Ascending aorta (tissue), 2 donors: ENCODE measurements around the gene AK2. TPM values are rescaled to one million over a fixed set of nuclear protein-coding genes. Genes with fewer than 3 reads are reported as not detected.

Source experiments
- DNase-seq, 2 donors: peaks; one replicate each; pipeline ENCODE4 v3.0.0-alpha.2; 2019; ENCODE audit warnings: low spot score in 2 of 2
- H3K27ac ChIP-seq, 2 donors: fragments of 200-600 bp; sonication (generic); one replicate each; pipeline ENCODE4 v1.5.1; 2016 to 2017; ENCODE audit warnings: mild to moderate bottlenecking in 1 of 2
- H3K27me3 ChIP-seq: fragments of 200-600 bp; sonication (generic); one replicate; pipeline ENCODE4 v1.5.1; 2017
- H3K36me3 ChIP-seq, 2 donors: fragments of 200-600 bp; sonication (generic); one replicate each; pipeline ENCODE4 v1.5.1; 2016
- H3K4me1 ChIP-seq, 2 donors: fragments of 200-600 bp; sonication (generic); one replicate each; pipeline ENCODE4 v1.5.1; 2016 to 2017; ENCODE audit warnings: mild to moderate bottlenecking in 1 of 2
- H3K4me3 ChIP-seq, 2 donors: fragments of 200-600 bp; sonication (generic); one replicate each; pipeline ENCODE4 v1.5.1; 2016 to 2017; ENCODE audit warnings: mild to moderate bottlenecking in 1 of 2
- H3K9me3 ChIP-seq, 2 donors: fragments of 200-600 bp; sonication (generic); one replicate each; pipeline ENCODE4 v1.5.1; 2016
- intact Hi-C: fragments of 100-400 bp; cut with DNase I; formaldehyde crosslinking; loops from one replicate; pipeline ENCODE4 v1.15.1; 2023
- total RNA-seq: library from RNA; depleted of rRNA; stranded (reverse); fragments of >200 nt; gene quantifications from one replicate; pipeline ENCODE4 v1.1.0, GENCODE V29; 2016
- TF ChIP-seq, protein P1 (sequence below), 3 experiments: fragments of 200-600 bp in 2 of 3; fragments of 450-650 bp in 1 of 3; sonication (generic) in 2 of 3; IDR thresholded peaks; one replicate each; pipeline ENCODE4 v1.5.1; 2016 to 2019; ENCODE audit warnings: antibody characterized with exemption in 3 of 3, mild to moderate bottlenecking in 1 of 3, moderate library complexity in 1 of 3

The AK2 gene
- total RNA-seq, 1 donor from 2014 or later: 68.4 TPM

DNA sequence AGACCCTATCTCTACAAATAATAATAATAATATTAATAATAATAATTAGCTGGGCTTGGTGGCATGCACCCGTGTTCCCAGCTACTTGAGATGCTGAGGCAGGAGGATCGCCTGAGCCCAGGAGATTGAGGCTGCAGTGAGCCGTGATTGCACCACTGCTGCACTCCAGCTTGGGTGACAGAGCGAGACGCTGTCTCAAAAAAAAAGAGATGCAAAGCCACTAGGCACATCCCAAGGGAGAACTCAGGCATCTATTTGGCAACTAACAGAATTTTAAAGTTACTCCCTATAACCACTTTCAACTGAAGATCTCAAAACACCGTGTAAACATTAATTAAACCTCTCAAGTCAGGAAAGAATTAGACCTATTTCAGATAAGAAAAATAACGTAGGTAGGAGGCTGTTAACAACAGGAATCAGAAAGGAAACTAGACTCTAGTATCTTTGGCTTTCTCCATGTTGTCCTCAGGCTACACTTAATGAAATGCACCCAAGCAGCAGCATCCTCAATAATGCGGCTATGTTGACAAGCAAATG lies 75.8 kb downstream of the AK2 start:
- no peaks in the 10 kb centered on the region for H3K9me3 ChIP-seq
- no peak for DNase-seq
- no peaks in the 10 kb centered on the region for H3K36me3 ChIP-seq
- TF ChIP-seq, protein P1, sequence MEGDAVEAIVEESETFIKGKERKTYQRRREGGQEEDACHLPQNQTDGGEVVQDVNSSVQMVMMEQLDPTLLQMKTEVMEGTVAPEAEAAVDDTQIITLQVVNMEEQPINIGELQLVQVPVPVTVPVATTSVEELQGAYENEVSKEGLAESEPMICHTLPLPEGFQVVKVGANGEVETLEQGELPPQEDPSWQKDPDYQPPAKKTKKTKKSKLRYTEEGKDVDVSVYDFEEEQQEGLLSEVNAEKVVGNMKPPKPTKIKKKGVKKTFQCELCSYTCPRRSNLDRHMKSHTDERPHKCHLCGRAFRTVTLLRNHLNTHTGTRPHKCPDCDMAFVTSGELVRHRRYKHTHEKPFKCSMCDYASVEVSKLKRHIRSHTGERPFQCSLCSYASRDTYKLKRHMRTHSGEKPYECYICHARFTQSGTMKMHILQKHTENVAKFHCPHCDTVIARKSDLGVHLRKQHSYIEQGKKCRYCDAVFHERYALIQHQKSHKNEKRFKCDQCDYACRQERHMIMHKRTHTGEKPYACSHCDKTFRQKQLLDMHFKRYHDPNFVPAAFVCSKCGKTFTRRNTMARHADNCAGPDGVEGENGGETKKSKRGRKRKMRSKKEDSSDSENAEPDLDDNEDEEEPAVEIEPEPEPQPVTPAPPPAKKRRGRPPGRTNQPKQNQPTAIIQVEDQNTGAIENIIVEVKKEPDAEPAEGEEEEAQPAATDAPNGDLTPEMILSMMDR (IDR thresholded peaks at IDR 0.05): no peak
- intact Hi-C loops: no loop called here
- no peaks in the 10 kb centered on the region for H3K27me3 ChIP-seq
- H3K4me3 ChIP-seq: no peak overlapping the region
- peaks cover 0 to 22% of the 10 kb centered on the region in 2 donors for H3K4me1 ChIP-seq
- H3K27ac ChIP-seq: no peak overlapping the region

- DNase-seq: no peak
- TF ChIP-seq, protein P1 (IDR thresholded peaks at IDR 0.05): no peak
- intact Hi-C loops: no loop called here
Measured at GRCh38 chr1:32960342-32960741, 76.3 kb downstream of the AK2 start.

DNA sequence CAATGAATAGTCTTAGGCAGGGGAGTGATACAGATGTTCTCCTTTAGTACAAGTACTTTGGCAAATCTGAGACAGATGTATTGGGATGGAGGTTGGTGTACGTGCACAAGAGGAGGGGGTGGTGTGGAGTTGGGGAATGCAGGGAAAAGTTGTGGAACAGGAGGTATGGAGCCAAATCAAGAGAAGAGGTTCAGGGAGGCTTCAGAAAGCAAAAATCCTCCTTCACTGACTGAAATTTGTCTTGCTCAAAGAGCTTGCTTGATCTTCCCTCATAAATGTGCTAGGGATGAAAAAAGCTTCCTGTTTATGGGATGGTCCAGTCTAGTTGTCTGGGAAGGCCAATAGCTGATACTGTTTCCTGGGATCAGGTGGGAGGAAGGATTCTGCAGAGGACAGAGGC lies 77.9 kb downstream of the AK2 start:
- intact Hi-C loops: no loop called here
- no peak overlapping the region for H3K27ac ChIP-seq
- TF ChIP-seq, protein P1 (IDR thresholded peaks at IDR 0.05): no peak

More at GRCh38 chr1:32960342-32960741, 76.3 kb downstream of the AK2 start:
- Histone ChIP-seq H3K27ac (no peak overlapping the region), H3K4me3 (no peak overlapping the region), H3K27me3 (no peaks in the 10 kb centered on the region), H3K36me3 (no peaks in the 10 kb centered on the region), H3K9me3 (no peaks in the 10 kb centered on the region), H3K4me1 (peaks cover 0 to 22% of the 10 kb centered on the region in 2 donors)

More for the DNA sequence above, 77.9 kb downstream of the AK2 start:
- H3K9me3 ChIP-seq: no peaks in the 10 kb centered on the region
- no peak for DNase-seq
- no peaks in the 10 kb centered on the region for H3K27me3 ChIP-seq
- no peaks in the 10 kb centered on the region for H3K36me3 ChIP-seq
- H3K4me1 ChIP-seq: peaks cover 0 to 22% of the 10 kb centered on the region in 2 donors
- no peak overlapping the region for H3K4me3 ChIP-seq

Other genes starting within 250 kb of the AK2 start
- 48.9 TPM for gene YARS1, start 219.5 kb downstream of the AK2 start, total RNA-seq
- gene S100PBP, start 219.2 kb downstream of the AK2 start, total RNA-seq: 1.6 TPM
- gene FNDC5, start 166.0 kb downstream of the AK2 start, total RNA-seq: 8.9 TPM
- gene HPCA, start 150.4 kb downstream of the AK2 start, total RNA-seq: not detected
- gene TMEM54, start 135.5 kb downstream of the AK2 start, total RNA-seq: 60.9 TPM
- 40.0 TPM for gene RNF19B, start 72.1 kb downstream of the AK2 start, total RNA-seq
- gene AZIN2, start 44.3 kb upstream of the AK2 start, total RNA-seq: 3.5 TPM
- gene TRIM62, start 145.2 kb upstream of the AK2 start, total RNA-seq: 18.1 TPM
- 34.4 TPM for gene ZNF362, start 219.6 kb upstream of the AK2 start, total RNA-seq